Lung microvascular endothelial cell (primary cell): ENCODE measurements around the gene CABLES1. TPM values are rescaled to one million over a fixed set of nuclear protein-coding genes. Genes with fewer than 3 reads are reported as not detected.

Experiments
- DNase-seq, 2 donors: peaks; one replicate each; pipeline versions ENCODE4 v3.0.0 to v3.0.0-alpha.2; 2010; ENCODE audit warnings: low read depth in 2 of 2
- total RNA-seq: library from RNA; depleted of rRNA; stranded (reverse); fragments of >200 nt; gene quantifications from 2 replicates; pipeline ENCODE4 v1.2.1, GENCODE V29; 2014

The CABLES1 gene
- total RNA-seq, 1 donor from 2014 or later, result 74.8 TPM

GRCh38 chr18:23193742-23194141 lies 58.5 kb downstream of the CABLES1 start:
- DNase-seq, result no peak

DNA sequence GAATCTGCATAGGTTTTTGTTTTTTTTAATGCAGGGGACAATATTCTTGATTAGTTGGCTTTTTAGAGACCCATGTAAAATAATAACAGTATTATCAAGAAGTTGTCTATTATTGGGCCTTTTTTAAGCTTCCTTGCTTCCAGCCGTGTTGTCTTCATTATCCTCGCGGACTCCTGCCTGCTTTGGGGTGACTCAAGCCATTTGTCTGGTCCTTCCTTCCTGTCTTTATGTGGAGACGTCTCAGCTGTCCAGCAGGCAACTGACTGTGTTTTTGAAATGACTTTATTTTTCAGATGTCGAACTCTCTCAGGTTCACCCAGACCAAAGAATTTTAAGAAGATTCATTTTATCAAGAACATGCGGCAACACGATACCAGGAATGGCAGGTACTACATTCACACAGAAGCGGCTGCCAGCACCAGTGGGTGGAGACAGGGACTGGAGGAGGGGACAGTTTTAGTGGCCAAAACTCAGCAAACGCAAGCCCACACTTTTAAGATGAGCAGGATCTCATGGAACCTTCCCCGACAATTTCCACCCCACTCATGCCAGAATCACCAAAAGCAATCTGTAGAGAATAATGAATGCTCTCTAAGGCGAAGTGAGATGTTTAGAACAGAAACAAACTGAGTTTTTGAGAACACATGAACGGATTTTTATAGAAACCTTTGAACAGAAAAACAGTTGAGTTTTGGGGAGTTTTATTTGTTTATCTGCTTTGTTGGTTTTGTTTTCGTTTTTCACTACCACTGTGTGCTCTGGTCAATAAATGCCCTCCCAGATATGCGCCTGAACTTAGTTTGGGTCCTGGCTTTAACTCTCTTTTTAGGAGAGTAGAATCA lies 59.1 kb downstream of the CABLES1 start:
- DNase-seq, result peak in 1 of 2 donors; percentile 78

DNA sequence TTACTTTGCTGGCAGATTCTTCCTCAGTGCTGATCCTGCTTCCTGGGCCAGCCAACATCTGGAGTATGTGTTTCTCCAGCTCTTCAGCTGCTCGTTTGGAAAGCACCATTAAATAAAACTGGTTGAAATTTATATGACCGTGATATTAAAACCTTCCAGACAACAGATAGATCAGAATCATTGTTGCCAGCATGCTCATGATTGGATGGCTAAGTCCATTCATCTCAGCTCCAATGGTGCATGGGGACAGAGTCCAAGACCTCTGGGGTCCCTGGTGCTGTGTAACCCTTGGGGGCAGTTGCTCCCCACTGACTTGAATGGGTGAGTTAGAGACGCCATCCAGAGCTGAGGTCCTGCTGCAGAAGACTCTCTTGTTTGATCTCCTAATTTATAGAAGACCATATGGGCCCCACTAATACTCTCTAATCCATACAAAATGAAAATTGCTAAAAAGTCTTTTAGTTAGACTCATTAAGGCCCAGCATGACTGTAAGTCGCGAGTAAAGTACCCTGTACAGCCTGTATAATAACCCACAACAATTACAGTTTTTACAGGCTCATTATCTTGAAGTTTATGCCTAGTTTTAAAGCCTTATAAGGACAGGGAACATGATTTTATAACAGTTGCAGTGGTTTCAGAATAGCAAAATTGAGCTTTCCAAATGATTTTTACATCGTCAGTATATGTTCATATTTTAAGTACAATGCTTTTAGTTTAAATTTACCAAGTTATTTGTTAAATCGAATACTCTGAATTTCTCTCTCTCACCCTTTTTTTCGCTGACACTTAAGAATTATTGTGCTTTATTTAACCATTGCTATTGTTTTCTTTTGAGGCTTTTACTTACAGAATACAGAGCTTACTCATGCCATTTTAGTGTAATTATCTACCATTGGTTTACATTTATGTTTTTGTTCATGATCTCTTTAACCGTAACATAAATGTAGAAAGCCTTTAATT lies 60.0 kb downstream of the CABLES1 start:
- no peak for DNase-seq

- no peak for DNase-seq
Observed at GRCh38 chr18:23196119-23197007, 61.1 kb downstream of the CABLES1 start.

GRCh38 chr18:23198217-23198845 lies 63.0 kb downstream of the CABLES1 start:
- DNase-seq, result no peak

GRCh38 chr18:23200756-23201155 lies 65.5 kb downstream of the CABLES1 start:
- no peak for DNase-seq

- no peak for DNase-seq
Observed at GRCh38 chr18:23201741-23202140, 66.5 kb downstream of the CABLES1 start.

GRCh38 chr18:23203891-23204432 lies 68.7 kb downstream of the CABLES1 start:
- no peak for DNase-seq

DNA sequence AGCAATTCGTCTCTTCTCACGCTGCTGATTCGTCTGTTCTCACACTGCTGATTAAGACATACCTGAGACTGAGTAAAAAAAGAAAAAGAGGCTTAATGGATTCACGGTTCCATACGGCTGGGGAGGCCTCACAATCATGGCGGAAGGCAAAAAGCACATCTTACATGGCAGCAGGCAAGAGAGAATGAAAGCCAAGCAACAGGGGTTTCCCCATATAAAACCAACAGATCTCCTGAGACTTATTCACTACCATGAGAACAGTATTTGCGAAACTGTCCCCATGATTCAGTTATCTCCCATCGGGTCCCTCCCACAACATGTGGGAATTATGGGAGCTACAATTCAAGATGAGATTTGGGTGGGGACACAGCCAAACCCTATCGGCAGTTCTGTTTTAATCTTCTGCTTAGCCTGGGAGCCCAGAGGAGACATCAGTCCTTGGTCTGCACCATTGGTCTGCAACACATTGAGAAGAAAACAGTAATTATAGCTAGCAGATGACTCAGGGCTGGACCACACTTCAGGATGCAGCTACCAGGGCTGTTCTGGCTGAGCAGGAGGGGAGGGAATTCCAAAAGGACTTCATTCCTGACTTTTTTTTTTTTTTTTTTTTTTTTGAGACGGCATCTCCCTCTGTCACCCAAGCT lies 69.4 kb downstream of the CABLES1 start:
- no peak for DNase-seq

DNA sequence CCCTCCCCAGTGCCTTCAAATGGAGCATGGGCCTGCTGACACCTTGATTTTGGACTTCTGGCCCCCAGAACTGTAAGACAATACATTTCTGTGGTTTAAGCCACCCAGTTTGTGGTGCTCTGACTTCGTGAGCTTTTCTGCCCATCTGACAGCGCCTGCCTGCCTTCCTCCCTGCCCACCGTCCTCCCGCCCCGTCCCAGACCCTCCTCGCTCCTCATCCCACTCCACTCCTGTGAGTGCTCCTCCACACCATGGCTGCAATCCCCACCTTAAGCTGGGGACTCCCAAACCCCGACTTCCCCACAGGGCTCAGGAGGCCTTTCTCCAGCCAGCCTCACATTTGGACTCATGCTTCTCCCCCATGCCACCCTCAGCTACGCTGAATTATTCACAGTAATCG lies 70.7 kb downstream of the CABLES1 start:
- DNase-seq, result no peak

- DNase-seq, result peak; percentile 42 to 58
Observed at GRCh38 chr18:23207191-23207955, 72.1 kb downstream of the CABLES1 start.

GRCh38 chr18:23207994-23208393 lies 72.7 kb downstream of the CABLES1 start:
- DNase-seq, result no peak

- DNase-seq, result no peak
Observed at GRCh38 chr18:23208600-23208999, 73.3 kb downstream of the CABLES1 start.

- no peak for DNase-seq
Observed at GRCh38 chr18:23209031-23209430, 73.7 kb downstream of the CABLES1 start.

DNA sequence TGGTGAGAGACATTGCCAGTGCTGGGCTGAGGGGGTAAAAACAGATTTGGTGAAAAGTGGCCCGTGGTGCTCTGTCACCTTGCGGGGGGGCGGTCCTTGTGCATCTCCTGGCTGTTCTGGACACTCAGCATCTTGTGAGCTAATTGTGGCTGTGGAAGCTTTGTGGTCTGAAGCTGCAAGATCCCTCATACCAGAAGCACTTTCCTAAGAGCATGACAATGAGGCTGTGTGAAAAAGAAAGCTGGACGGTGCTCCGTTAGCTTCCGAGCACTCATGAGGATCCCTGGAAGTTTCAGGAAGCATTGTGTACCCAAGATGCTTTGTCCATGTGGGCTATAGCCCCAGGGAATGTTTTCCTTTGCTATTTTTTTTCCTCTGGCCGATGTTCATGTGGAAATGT lies 74.5 kb downstream of the CABLES1 start:
- DNase-seq, result no peak

DNA sequence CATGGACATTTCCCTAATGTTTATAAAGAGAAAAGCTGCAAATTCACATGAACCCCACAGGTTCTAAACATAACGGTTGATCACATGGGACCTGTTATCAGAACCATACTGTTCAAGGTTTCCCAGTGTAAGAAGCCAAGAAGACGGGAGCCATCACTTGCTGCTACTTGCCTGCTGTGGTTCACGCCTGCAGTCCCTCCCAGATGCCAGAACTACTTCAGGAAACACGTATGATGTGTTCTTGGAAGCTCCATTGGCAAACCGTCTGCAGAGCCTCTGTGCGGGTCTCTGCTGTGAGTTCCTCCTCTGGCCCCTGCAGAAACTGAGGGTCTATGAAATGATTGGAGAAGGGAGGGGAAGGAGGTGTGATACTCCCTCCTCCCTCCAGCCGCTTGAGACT lies 75.2 kb downstream of the CABLES1 start:
- no peak for DNase-seq

DNA sequence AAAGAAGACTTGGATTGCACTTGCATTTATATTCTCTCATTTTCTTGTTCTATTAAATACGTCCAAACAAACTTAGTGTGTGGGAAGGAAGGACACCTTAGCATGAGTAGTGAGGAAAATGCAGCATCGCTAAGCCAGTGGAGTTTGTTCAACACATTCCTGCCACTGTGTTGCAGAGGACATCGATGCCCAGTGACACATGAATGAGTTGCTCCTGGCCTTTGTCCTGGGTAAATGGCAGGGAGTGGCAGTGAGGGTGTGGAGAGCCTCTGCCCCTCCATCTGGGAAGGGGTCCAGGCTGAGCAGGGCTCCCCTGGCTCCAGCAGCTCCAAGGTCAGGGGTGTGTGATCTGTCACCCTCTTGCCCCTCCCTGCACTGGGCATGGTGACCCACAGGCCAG lies 75.9 kb downstream of the CABLES1 start:
- no peak for DNase-seq

DNA sequence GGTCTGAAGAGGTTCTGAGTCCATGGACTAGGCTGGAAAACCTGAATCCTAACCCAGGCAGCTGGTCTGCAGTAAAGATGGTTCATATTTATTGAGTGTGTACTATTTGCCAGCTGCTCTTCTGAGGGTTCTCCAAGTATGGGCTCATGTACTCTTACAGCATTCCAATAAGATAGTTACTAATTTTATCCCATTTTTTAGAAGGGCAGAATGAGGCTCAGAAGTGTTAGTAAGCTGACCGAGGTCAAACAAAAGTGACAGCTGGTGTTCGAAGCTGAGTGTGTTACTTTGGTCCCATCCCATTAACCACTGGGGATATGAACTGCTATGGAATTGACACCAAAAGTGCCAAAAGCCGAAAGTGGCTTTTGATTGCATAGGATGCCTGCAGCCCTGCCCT lies 76.9 kb downstream of the CABLES1 start:
- DNase-seq, result no peak

DNA sequence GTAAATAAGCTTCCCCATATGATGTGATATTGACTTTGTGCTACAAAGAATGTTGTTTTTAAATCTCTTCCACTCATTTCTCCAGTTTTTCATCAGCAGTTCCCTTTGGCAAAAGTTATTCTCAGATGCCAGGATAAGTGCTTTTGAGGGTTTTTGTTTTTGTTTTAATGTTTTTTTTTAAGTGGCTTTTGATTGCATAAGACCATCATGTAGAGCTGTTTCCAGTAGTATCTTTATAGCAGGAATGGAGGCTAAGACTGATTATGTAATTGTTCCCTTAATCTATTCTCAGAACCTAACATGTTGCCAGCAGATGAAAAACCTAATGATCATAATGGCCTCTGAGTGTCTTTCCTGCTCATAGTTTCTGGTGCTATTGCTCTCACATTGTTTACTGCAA lies 77.9 kb downstream of the CABLES1 start:
- no peak for DNase-seq
